Measurements from ENCODE around the gene ZSCAN10.
"Not testable (repeated sequence)": the region's sequence is repeated elsewhere in the genome, so short reads cannot be mapped to it uniquely, and the experiment has no call there.

ZSCAN10 gene

DNA sequence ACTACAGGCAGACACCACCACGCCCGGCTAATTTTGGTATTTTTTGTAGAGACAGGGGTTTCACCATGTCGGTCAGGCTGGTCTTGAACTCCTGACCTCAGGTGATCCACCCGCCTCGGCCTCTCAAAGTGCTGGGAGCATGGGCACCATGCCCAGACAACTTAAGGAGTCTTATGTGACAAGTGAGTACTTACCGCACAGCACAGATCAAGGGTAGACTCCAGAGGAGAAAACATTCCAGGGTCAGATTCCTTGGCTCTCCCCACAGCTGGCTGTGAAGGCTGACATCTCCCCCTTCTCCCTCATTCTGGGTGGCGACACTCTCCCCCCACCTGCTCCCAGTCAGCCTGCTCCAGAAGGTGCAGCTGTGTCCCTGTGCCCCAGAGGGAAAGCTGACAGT is 10.6 kb downstream of the ZSCAN10 start:
- Histone ChIP-seq H3K4me1 (ENCODE audit: insufficient read depth, low read length) (no peaks in the 10 kb centered on the region), H3K4me3 (ENCODE audit: low read depth in 1 of 2, low read length in 2 of 2) (no peak overlapping the region), H3K36me3 (ENCODE audit: insufficient read depth, low read length) (no peaks in the 10 kb centered on the region), H3K9ac (ENCODE audit: low read length) (no peak overlapping the region), H3K27me3 (ENCODE audit: control insufficient read depth in 1 of 2, insufficient read depth in 2 of 2, low read length in 2 of 2) (peaks cover 0 to 13% of the 10 kb centered on the region in 2 donors), H3K27ac (ENCODE audit: low read depth, low read length) (no peak overlapping the region), H3K9me3 (ENCODE audit: low read length) (no peaks in the 10 kb centered on the region)

DNA sequence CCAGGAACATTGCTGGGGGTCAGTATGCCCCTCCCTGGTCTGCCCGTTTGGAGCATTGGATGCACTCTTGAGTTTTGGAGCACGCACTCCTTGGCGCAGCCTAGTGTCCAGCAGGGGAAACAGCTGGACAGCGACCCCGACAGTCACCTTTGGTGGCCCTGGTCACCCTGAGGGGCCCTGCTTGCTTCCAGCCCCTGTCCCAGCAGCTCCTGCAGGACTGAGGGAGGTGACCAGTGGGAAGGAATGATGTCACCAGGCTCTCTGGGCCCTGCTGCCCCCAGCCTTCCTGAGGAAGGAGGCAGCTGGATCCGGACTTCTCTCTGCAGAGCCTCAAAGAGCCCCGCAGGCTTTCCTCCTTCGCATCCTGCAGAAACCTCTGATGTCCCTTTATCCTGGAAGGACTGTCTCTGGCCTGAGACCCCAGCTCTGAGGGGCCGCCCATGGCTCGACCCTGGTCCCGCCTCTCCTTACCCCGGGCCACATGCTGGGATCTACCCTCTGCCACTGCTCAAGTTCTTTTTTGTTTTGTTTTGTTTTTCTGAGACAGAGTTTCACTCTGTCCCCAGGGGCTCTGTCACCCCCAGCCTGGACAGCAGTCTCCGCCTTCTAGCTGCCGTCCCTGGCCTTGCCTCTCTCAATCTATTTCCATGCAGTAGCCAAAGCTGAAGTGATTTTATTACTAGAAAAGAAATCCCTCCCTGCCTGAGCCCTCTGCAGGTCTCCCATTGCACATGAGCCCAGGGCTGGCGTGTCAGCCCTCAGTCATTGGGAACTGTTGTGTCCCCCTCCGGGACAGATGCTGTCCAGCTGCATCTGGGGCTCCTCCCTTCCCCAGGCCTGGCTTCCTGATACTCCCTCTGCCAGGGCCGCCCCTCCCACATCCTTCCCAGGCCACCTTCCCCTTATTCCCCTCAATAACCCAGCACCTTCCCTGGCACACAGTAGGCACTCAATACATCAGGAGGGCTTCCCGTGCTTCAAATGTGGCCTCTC is 11.6 kb downstream of the ZSCAN10 start:
- H3K4me3 ChIP-seq (ENCODE audit: low read depth in 1 of 2, low read length in 2 of 2) = no peak overlapping the region
- peaks cover 0 to 9% of the 10 kb centered on the region in 2 donors for H3K27me3 ChIP-seq (ENCODE audit: control insufficient read depth in 1 of 2, insufficient read depth in 2 of 2, low read length in 2 of 2)
- no peaks in the 10 kb centered on the region for H3K9me3 ChIP-seq (ENCODE audit: low read length)
- H3K4me1 ChIP-seq (ENCODE audit: insufficient read depth, low read length) = no peaks in the 10 kb centered on the region
- H3K27ac ChIP-seq (ENCODE audit: low read depth, low read length) = no peak overlapping the region
- H3K36me3 ChIP-seq (ENCODE audit: insufficient read depth, low read length) = no peaks in the 10 kb centered on the region
- H3K9ac ChIP-seq (ENCODE audit: low read length) = no peak overlapping the region

DNA sequence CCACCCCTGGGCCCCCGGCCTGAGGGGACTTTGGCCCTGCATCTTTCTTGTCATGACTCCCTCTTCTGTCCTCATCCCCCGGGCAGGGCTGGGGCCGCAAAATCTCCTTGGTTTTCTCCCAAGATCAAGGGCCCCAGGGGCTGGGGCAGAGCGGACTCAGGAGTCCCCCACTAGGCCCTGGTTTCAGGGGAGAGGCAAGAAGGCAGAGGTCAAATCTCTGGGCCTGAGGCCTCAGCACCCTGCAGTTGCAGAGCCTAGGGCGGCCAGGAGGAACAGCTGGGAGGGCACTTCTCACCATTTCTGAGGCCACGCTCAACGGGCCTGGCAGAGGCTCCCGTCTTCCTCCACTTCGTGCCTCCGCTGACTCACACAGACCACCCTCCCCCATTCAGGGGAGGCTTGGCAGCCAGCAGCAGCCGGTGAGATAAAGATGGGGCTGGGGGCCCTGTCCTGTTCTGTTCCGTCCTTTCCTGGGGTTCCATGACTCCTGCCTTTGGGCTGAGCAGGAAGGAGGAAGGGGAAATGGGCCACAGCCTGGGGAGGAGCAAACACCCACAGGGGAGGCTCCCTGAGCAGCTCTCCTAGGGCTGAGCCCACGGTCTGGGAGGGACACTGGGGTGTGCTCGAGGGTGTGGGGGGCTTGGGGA is 12.4 kb downstream of the ZSCAN10 start:
- Histone ChIP-seq H3K36me3 (ENCODE audit: insufficient read depth, low read length) (no peaks in the 10 kb centered on the region), H3K27ac (ENCODE audit: low read depth, low read length) (no peak overlapping the region), H3K4me1 (ENCODE audit: insufficient read depth, low read length) (no peaks in the 10 kb centered on the region), H3K4me3 (ENCODE audit: low read depth in 1 of 2, low read length in 2 of 2) (no peak overlapping the region), H3K9ac (ENCODE audit: low read length) (no peak overlapping the region), H3K27me3 (ENCODE audit: control insufficient read depth in 1 of 2, insufficient read depth in 2 of 2, low read length in 2 of 2) (peaks cover 0 to 2% of the 10 kb centered on the region in 2 donors), H3K9me3 (ENCODE audit: low read length) (no peaks in the 10 kb centered on the region)

DNA sequence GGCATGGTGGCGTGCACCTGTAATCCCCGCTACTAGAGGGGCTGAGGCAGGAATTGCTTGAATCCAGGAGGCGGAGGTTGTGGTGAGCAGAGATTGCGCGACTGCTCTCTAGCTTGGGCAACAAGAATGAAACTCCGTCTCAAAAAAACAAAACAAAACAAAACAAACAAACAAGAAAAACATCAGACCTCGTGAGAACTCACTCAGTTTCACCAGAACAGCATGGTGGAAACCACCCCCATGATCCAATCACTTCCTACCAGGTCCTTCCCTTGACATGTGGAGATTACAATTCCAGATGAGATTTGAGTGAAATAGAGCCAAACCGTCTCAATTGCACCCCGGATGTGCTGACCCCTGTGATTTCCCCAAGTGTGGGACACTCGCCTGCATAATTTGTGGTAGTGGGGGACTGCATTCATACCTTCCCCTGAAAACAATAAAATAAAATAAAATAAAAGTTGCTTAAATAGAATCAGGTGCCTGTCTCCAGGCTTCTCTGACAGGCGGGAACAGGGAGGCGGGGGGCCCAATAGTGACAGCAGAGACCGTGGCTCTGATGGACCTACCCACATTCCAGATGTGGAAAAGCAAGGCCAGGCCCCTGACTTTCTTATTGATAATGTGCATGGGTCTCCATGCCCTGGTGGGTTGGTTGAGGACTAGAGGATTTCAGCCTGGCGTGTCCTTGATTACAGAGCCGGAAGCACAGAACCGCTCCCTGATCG is 13.1 kb downstream of the ZSCAN10 start:
- Histone ChIP-seq H3K4me3 (ENCODE audit: low read depth in 1 of 2, low read length in 2 of 2) (no peak overlapping the region), H3K27ac (ENCODE audit: low read depth, low read length) (no peak overlapping the region), H3K36me3 (ENCODE audit: insufficient read depth, low read length) (no peaks in the 10 kb centered on the region), H3K9ac (ENCODE audit: low read length) (no peak overlapping the region), H3K9me3 (ENCODE audit: low read length) (no peaks in the 10 kb centered on the region), H3K4me1 (ENCODE audit: insufficient read depth, low read length) (no peaks in the 10 kb centered on the region), H3K27me3 (ENCODE audit: control insufficient read depth in 1 of 2, insufficient read depth in 2 of 2, low read length in 2 of 2) (no peaks in the 10 kb centered on the region)

DNA sequence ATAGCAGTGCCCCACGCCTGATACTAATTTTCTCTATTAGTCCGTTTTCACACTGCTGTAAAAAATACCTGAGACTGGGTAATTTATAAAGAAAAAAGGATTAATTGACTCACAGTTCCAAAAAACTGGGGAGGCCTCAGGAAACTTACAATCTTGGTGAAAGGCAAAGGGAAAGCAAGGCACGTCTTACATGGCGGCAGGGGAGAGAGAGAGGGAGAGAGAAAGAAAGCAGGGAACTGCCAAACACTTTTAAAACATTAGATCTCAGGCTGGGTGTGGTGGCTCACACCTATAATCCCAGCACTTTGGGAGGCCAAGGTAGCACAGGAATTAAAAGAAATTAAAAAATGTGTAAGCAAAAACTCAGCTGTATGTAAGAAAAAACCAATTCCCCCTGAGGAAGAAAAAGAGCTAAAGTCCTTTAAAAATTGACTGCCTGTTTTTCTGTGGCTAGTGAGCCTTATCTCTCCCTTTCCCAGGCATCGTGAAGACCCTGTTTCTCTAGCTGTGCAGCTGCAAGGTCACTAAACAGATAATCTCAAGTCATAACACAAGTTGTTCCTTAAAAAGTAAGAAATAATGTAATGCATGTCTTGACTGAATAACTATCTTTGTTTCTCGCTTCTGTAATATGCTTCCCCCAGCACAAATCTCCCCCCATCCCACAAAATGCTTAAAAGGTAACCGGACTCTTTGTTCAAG is 14.0 kb downstream of the ZSCAN10 start:
- Histone ChIP-seq H3K27me3 (ENCODE audit: control insufficient read depth in 1 of 2, insufficient read depth in 2 of 2, low read length in 2 of 2) (no peaks in the 10 kb centered on the region), H3K4me1 (ENCODE audit: insufficient read depth, low read length) (no peaks in the 10 kb centered on the region), H3K4me3 (ENCODE audit: low read depth in 1 of 2, low read length in 2 of 2) (no peak overlapping the region), H3K27ac (ENCODE audit: low read depth, low read length) (no peak overlapping the region), H3K36me3 (ENCODE audit: insufficient read depth, low read length) (no peaks in the 10 kb centered on the region), H3K9me3 (ENCODE audit: low read length) (no peaks in the 10 kb centered on the region), H3K9ac (ENCODE audit: low read length) (no peak overlapping the region)

DNA sequence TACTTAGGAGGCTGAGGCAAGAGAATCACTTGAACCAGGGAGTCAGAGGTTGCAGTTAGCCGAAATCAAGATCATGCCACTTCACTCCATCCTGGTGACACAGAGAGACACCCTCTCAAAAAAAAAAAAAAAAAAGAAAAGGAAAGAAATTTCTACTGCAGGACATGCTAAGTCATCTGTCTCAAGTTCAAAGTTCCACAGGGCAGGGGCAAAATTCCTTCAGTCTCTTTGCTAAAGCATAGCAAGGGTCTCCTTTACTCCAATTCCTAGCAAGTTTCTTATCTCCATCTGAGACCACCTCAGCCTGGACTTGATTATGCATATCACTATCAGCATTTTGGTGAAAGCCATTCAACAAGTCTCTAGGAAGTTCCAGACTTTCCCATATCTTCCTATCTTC is 14.6 kb downstream of the ZSCAN10 start:
- Histone ChIP-seq H3K9me3 (ENCODE audit: low read length) (no peaks in the 10 kb centered on the region), H3K9ac (ENCODE audit: low read length) (no peak overlapping the region), H3K27me3 (ENCODE audit: control insufficient read depth in 1 of 2, insufficient read depth in 2 of 2, low read length in 2 of 2) (no peaks in the 10 kb centered on the region), H3K4me1 (ENCODE audit: insufficient read depth, low read length) (no peaks in the 10 kb centered on the region), H3K36me3 (ENCODE audit: insufficient read depth, low read length) (no peaks in the 10 kb centered on the region), H3K4me3 (ENCODE audit: low read depth in 1 of 2, low read length in 2 of 2) (no peak overlapping the region), H3K27ac (ENCODE audit: low read depth, low read length) (no peak overlapping the region)

DNA sequence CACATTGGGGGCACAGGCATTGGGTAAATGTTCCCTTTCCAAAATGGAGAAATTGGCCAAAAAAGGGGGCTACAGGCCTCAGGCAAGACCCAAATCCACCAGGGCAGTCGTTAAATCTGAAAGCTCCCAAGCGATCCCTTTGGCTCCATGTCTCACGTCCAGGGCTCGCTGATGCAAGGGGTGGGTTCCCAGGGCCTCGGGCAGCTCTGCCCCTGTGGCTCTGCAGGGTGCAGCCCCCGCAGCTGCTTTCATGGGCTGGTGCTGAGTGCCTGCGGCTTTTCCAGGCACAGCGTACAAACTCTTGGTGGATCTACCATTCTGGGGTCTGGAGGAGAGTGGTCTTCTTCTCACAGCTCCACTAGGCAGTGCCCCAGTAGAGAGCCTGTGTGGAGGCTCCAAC is 15.7 kb downstream of the ZSCAN10 start:
- H3K9me3 ChIP-seq (ENCODE audit: low read length); H3K27ac ChIP-seq (ENCODE audit: low read depth, low read length); H3K9ac ChIP-seq (ENCODE audit: low read length); H3K27me3 ChIP-seq (ENCODE audit: control insufficient read depth in 1 of 2, insufficient read depth in 2 of 2, low read length in 2 of 2); H3K36me3 ChIP-seq (ENCODE audit: insufficient read depth, low read length); H3K4me3 ChIP-seq (ENCODE audit: low read depth in 1 of 2, low read length in 2 of 2); H3K4me1 ChIP-seq (ENCODE audit: insufficient read depth, low read length): not testable (repeated sequence)

DNA sequence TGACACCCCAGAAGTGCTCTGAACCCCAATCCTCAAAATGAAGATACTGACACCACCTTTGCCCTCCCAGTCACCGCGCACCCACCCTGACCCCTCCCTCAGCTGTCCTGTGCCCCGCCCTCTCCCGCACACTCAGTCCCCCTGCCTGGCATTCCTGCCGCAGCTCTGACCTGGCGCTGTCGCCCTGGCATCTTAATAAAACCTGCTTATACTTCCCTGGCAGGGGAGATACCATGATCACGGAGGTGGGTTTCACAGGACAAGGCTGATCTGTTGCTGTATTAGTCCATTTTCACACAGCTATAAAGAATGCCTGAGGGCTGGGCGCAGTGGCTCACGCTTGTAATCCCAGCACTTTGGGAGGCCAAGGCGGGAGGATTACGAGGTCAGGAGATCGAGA is 17.1 kb downstream of the ZSCAN10 start:
- H3K27ac ChIP-seq (ENCODE audit: low read depth, low read length); H3K9ac ChIP-seq (ENCODE audit: low read length); H3K27me3 ChIP-seq (ENCODE audit: control insufficient read depth in 1 of 2, insufficient read depth in 2 of 2, low read length in 2 of 2); H3K4me3 ChIP-seq (ENCODE audit: low read depth in 1 of 2, low read length in 2 of 2); H3K36me3 ChIP-seq (ENCODE audit: insufficient read depth, low read length); H3K4me1 ChIP-seq (ENCODE audit: insufficient read depth, low read length); H3K9me3 ChIP-seq (ENCODE audit: low read length): not testable (repeated sequence)

DNA sequence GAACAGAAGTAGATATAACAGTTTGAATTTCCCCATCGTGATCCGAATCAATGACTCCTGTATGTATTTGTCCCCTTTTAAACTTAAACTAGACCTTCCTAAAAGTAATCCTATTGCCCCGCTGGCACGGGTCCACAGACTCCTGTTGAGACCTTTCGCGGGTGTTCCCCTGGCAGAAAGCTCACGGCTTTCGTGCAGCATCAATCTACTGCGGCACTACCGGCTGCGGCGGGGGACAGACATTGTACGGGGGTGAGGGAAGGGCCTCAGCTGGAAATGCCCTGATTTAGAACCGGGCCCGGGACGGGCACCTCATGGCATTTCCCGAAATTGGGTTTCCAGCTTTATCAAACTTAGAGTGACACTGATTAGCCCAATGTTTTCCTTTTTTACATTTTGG is 19.1 kb downstream of the ZSCAN10 start:
- Histone ChIP-seq H3K36me3 (ENCODE audit: insufficient read depth, low read length) (no peaks in the 10 kb centered on the region), H3K9me3 (ENCODE audit: low read length) (no peaks in the 10 kb centered on the region), H3K4me1 (ENCODE audit: insufficient read depth, low read length) (no peaks in the 10 kb centered on the region), H3K4me3 (ENCODE audit: low read depth in 1 of 2, low read length in 2 of 2) (no peak overlapping the region), H3K27me3 (ENCODE audit: control insufficient read depth in 1 of 2, insufficient read depth in 2 of 2, low read length in 2 of 2) (no peaks in the 10 kb centered on the region), H3K27ac (ENCODE audit: low read depth, low read length) (no peak overlapping the region), H3K9ac (ENCODE audit: low read length) (no peak overlapping the region)

DNA sequence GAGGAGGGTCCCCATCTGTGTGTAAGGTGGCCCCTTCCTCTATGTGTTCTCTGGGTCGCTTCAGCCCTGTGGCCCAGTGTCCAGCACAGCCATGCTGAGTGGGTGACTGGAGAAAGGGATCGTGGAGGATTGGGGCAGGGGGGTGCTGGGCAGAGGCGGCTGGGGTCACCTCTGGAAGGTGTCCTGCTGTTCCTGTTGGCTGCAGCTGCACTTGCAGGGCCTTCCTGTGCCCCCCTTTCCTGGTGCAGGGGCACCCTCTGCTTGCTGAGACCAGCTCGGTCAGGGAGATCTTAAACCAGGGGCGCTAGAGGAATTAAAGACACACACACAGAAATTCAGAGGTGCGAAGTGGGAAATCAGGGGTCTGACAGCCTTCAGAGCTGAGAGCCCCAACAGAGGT is 22.5 kb downstream of the ZSCAN10 start:
- H3K36me3 ChIP-seq (ENCODE audit: insufficient read depth, low read length) = no peaks in the 10 kb centered on the region
- H3K4me1 ChIP-seq (ENCODE audit: insufficient read depth, low read length) = no peaks in the 10 kb centered on the region
- H3K27me3 ChIP-seq (ENCODE audit: control insufficient read depth in 1 of 2, insufficient read depth in 2 of 2, low read length in 2 of 2) = no peaks in the 10 kb centered on the region
- H3K27ac ChIP-seq (ENCODE audit: low read depth, low read length) = no peak overlapping the region
- H3K9ac ChIP-seq (ENCODE audit: low read length) = no peak overlapping the region
- no peaks in the 10 kb centered on the region for H3K9me3 ChIP-seq (ENCODE audit: low read length)
- H3K4me3 ChIP-seq (ENCODE audit: low read depth in 1 of 2, low read length in 2 of 2) = no peak overlapping the region

DNA sequence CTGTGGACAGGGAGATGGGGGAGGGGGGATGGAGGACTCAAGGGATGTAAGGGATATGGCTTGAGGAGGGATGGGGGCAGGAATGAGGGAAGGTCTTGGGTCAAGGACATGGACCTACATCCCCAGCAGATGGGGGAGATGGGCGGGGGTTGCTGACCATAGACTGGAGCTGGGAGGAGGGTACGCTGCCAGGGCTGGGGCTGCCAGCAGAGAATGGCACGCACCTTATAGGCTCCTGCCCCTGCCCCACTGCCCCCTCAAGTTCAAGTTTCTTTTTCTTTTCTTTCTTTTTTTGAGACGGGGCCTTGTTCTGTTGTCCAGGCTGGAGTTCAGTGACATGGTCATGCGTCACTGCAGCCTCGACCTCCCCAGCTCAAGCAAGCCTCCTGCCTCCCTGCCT is 23.1 kb downstream of the ZSCAN10 start:
- H3K27me3 ChIP-seq (ENCODE audit: control insufficient read depth in 1 of 2, insufficient read depth in 2 of 2, low read length in 2 of 2); H3K36me3 ChIP-seq (ENCODE audit: insufficient read depth, low read length); H3K9ac ChIP-seq (ENCODE audit: low read length); H3K27ac ChIP-seq (ENCODE audit: low read depth, low read length); H3K4me1 ChIP-seq (ENCODE audit: insufficient read depth, low read length); H3K4me3 ChIP-seq (ENCODE audit: low read depth in 1 of 2, low read length in 2 of 2); H3K9me3 ChIP-seq (ENCODE audit: low read length): not testable (repeated sequence)

Measured in muscle layer of colon (tissue), 2 donors.